Epithelial cell of proximal tubule (primary cell): ENCODE results near the gene FNDC7. TPM values are rescaled to one million over a fixed set of nuclear protein-coding genes. Genes with fewer than 3 reads are reported as not detected.

Source experiments
- DNase-seq: peaks from one replicate; pipeline ENCODE4 v3.0.0-alpha.2; 2011; ENCODE audit warnings: low read depth
- H3K4me3 ChIP-seq: 2 replicates; pipeline ENCODE4 v1.5.1; 2011; ENCODE audit warnings: low read depth, mild to moderate bottlenecking, low read length
- total RNA-seq: library from RNA; depleted of rRNA; stranded (reverse); fragments of >200 nt; gene quantifications from 2 replicates; pipeline ENCODE4 v1.2.3, GENCODE V29; 2015
- TF ChIP-seq, protein P1 (sequence below): conservative IDR thresholded peaks from 2 replicates; pipeline ENCODE4 v1.5.1; 2012; ENCODE audit warnings: low read depth, mild to moderate bottlenecking, low read length

The FNDC7 gene
- total RNA-seq, 1 donor from 2014 or later = not detected

DNA sequence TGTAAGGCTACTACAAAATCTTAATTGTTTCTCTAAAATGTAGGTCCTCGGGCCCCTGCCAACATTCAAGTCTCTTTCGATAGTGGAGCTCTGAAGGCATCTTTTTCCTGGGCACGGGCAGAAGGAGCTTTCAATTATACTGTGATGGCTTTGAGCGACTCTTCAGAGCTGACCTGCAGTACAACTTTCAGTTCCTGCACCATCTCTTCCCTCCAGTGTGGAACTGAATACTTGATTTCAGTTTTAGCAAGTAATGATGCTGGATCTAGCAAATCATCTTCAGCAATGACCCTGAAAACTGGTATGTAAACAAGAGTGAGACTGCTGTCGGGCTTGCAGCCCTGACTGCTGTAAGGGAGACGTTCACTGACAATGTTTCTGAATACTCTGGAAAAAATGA lies 9.6 kb downstream of the FNDC7 start:
- TF ChIP-seq, protein P1, sequence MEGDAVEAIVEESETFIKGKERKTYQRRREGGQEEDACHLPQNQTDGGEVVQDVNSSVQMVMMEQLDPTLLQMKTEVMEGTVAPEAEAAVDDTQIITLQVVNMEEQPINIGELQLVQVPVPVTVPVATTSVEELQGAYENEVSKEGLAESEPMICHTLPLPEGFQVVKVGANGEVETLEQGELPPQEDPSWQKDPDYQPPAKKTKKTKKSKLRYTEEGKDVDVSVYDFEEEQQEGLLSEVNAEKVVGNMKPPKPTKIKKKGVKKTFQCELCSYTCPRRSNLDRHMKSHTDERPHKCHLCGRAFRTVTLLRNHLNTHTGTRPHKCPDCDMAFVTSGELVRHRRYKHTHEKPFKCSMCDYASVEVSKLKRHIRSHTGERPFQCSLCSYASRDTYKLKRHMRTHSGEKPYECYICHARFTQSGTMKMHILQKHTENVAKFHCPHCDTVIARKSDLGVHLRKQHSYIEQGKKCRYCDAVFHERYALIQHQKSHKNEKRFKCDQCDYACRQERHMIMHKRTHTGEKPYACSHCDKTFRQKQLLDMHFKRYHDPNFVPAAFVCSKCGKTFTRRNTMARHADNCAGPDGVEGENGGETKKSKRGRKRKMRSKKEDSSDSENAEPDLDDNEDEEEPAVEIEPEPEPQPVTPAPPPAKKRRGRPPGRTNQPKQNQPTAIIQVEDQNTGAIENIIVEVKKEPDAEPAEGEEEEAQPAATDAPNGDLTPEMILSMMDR = no peak
- H3K4me3 ChIP-seq = no peak overlapping the region
- no peak for DNase-seq

DNA sequence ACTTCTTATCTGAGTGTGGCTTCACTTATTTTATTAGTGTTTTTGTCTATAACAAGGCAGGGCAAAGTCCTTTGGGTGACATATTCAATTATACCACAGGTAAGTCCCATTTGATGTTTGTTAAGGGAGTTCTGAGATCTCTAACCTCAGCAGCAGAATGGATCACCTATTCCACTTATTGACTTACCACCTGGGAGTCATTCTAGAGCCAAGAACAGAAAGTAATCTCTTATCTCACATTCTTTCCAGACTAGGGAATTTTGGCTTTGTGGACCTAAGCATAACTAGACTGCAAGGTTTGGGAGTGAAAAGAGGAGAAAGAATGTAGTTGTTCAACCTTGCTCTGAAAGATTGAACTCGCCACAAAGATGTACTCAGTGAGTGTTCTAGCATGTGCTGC lies 13.2 kb downstream of the FNDC7 start:
- DNase-seq = no peak
- TF ChIP-seq, protein P1 = no peak
- no peak overlapping the region for H3K4me3 ChIP-seq

DNA sequence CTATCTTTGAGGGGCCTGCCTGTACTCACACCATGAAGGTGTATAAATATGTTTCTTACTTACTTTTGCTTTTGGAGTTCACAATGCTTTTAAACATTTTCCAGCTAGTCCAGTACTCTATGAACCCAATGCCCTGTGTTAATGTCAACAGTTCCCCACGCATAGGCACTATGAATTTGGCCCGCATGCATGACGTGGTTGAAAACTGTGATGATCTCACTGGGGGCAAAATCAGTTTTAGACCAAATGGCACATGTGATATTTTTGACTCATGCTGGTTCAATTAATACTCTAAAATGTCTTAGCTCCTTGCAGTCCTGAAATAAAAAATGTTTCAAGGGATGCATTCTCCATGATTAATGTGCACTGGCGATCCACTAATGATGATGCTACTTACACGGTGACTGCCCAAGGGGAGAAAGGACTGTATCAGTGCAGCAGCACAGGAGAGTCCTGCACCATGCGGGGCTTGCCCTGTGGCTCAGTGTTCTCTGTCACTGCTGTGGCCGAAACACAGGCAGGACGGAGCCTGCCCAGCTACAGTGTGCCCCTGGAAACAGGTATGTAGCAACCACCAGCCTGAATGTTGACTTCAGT lies 15.7 kb downstream of the FNDC7 start:
- DNase-seq = no peak
- TF ChIP-seq, protein P1 = no peak

DNA sequence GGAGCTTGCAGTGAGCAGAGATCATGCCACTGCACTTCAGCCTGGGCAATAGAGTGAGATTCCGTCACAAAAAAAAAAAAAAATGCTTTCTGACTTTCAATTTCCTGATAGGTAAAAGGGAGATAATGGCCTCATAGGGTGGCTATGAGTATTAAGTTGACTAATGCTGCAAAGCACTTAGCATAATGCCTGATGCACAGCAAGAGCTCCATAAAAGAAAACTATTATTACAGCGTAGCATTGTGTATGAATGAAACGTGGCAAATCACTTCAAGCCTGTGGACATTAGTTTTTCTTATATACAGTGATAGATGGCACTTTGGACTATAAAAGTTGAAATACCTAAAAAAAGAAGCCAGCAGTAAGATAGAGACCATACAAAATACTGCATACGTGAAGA lies 16.8 kb downstream of the FNDC7 start:
- no peak for DNase-seq
- no peak overlapping the region for H3K4me3 ChIP-seq
- TF ChIP-seq, protein P1 = no peak

More for the DNA sequence above, 15.7 kb downstream of the FNDC7 start:
- no peak overlapping the region for H3K4me3 ChIP-seq

DNA sequence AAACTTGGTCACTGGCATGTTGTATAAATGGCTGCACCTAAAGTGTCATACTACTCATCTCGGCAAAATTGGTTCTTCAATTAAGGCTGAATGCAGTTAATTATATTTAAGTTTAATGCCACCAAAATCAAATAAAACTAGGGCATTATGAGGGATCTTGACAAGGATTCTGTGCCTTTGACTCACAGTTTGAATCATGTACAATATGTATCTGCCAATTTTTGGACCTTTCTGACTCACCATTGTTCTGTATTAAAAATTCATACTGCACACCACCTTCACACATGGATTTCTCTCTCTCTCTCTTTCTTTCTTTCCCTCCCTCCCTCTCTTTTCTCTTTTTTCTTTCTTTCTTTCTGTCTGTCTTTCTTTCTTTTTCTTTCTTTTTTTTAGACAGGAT lies 19.7 kb downstream of the FNDC7 start:
- H3K4me3 ChIP-seq = no peak overlapping the region
- DNase-seq = no peak
- TF ChIP-seq, protein P1 = no peak

DNA sequence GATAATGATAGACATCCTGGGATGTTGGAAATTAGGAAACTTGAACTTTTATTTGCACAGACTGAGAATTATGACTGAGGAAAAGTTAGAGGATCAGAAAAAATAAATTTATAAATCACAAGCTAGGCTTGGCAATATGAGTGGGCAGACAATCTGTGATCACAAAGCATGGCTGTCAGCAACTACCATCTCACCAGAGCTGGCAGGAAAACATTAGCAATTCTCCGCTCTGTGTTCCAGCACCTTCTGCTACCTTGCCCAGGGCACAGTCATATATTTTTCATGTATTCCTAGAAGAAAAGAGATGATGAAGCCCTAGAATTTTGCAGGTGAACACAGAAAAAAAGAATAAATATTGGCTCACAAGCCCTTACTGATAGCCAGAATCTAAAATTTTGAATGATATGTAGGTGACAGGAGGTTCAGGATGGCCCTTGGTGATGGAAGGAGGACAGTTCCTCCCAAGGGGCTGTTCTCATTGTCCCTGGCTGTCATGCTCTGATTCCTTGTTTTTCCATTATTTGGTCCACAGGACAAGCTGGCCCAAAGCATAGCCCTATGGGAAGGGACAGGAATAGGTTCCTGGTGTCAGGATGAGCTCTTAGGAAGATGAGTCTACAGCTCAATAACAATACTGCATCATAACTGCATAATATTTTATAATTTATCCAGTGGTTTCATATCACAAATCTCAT lies 21.6 kb downstream of the FNDC7 start:
- TF ChIP-seq, protein P1 = no peak
- DNase-seq = no peak

DNA sequence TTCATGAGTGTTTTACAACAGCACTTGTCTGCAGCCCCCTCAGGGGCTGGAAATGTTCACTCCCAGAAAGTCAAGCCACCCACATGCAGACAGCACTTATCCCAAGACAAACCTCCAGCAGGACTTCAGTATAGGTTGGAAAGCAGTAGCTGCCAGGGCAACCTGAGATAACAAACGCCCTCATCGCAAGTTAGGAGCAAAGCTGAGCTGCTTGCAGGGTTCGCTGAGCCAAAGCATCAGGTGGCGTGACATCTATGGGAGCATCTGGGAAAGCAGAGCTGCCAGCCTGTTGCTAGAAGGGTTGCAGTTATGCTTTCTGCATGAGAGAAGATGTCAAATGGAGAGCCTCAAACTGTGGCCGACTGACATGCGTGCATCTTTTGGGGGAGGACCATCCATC lies 29.5 kb downstream of the FNDC7 start:
- no peak for DNase-seq
- no peak overlapping the region for H3K4me3 ChIP-seq
- TF ChIP-seq, protein P1 = no peak

More for the DNA sequence above, 21.6 kb downstream of the FNDC7 start:
- H3K4me3 ChIP-seq = no peak overlapping the region
